OCI-LY3 (cell line): ENCODE measurements around the gene NUFIP1.

Experiments used
- H2AFZ ChIP-seq: fragments of 200-600, 300-600 bp; shearing (Covaris generic); 2 replicates; pipeline ENCODE4 v1.6.0; 2014; ENCODE audit warnings: antibody characterized with exemption, low read depth, low read length
- H3K27ac ChIP-seq: fragments of 200-600, 300-600 bp; sonication (generic); 2 replicates; pipeline ENCODE4 v1.5.1; 2014; ENCODE audit warnings: mild to moderate bottlenecking, low read length, moderate library complexity, mixed read lengths
- H3K27me3 ChIP-seq: fragments of 200-600, 300-600 bp; sonication (generic); 2 replicates; pipeline ENCODE4 v1.6.1; 2014; ENCODE audit warnings: low read depth, low read length, mixed read lengths
- H3K36me3 ChIP-seq: fragments of 200-600, 300-600 bp; sonication (generic); replicated peaks from 2 replicates; pipeline ENCODE3; 2014; ENCODE audit warnings: low read depth, low read length, mixed read lengths
- H3K4me1 ChIP-seq: fragments of 300-600, 200-600 bp; sonication (generic); 2 replicates; pipeline ENCODE4 v1.6.1; 2014; ENCODE audit warnings: low read length, mixed read lengths
- H3K4me2 ChIP-seq: fragments of 200-600, 300-600 bp; sonication (generic); 2 replicates; pipeline ENCODE4 v1.6.1; 2014; ENCODE audit warnings: low read length, mixed read lengths
- H3K4me3 ChIP-seq: fragments of 300-600, 200-600 bp; sonication (generic); 2 replicates; pipeline ENCODE4 v1.5.1; 2014; ENCODE audit warnings: antibody characterized with exemption, mild to moderate bottlenecking, low read length, moderate library complexity
- H3K79me2 ChIP-seq: fragments of 300-600, 200-600 bp; shearing (Covaris generic); 2 replicates; pipeline ENCODE4 v1.6.1; 2014; ENCODE audit warnings: mild to moderate bottlenecking, low read length, mixed read lengths
- H3K9ac ChIP-seq: fragments of 300-600, 200-600 bp; shearing (Covaris generic); 2 replicates; pipeline ENCODE4 v1.6.0; 2014; ENCODE audit warnings: mild to moderate bottlenecking, low read length, moderate library complexity
- H3K9me3 ChIP-seq: fragments of 200-600, 300-600 bp; shearing (Covaris generic); 2 replicates; pipeline ENCODE4 v1.6.1; 2014; ENCODE audit warnings: low read length, mixed read lengths; ENCODE audit not compliant: insufficient read depth
- H4K20me1 ChIP-seq: fragments of 200-600, 300-600 bp; sonication (generic); 2 replicates; pipeline ENCODE4 v1.6.1; 2016; ENCODE audit warnings: low read length, mixed read lengths; ENCODE audit not compliant: insufficient read depth
- CTCF ChIP-seq: fragments of 200-600, 300-600 bp; sonication (generic); IDR thresholded peaks from 2 replicates; pipeline ENCODE4 v1.5.1; 2014; ENCODE audit warnings: antibody characterized with exemption, low read length, low read depth
- EZH2phosphoT487 ChIP-seq: fragments of 200-600 bp; shearing (Covaris generic); IDR thresholded peaks from 2 replicates; pipeline ENCODE4 v1.6.1; 2018; ENCODE audit warnings: antibody characterized with exemption, mixed run types, low read depth

Gene NUFIP1

DNA sequence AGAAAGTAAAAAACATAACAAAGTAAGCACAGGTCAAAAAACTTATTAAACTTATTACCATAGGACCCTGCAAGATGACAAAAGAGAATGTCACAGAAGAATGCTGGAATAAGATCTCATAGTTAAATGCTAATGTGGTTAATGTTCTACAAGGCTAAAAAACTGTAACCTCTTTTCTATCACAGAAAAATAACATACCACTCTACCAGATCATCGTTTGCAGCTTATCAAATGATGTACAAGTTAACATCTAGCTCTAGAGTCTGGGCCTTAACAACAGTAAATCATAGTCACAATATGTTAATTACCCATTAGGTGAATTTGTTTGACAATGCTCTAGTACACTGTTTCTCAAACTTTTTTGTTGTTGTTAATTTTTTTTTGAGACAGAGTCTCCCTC lies 53.0 kb downstream of the NUFIP1 start:
- Histone ChIP-seq H4K20me1 (no peaks in the 10 kb centered on the region), H3K36me3 (no peaks in the 10 kb centered on the region), H3K4me1 (peaks cover 6% of the 10 kb centered on the region), H3K9ac (no peak overlapping the region), H3K4me3 (no peak overlapping the region), H3K79me2 (no peaks in the 10 kb centered on the region), H3K27ac (no peak overlapping the region), H3K27me3 (no peaks in the 10 kb centered on the region), H3K4me2 (no peak overlapping the region), H2AFZ (no peak overlapping the region), H3K9me3 (no peaks in the 10 kb centered on the region)
- TF ChIP-seq EZH2phosphoT487 (no peak), CTCF (no peak)

DNA sequence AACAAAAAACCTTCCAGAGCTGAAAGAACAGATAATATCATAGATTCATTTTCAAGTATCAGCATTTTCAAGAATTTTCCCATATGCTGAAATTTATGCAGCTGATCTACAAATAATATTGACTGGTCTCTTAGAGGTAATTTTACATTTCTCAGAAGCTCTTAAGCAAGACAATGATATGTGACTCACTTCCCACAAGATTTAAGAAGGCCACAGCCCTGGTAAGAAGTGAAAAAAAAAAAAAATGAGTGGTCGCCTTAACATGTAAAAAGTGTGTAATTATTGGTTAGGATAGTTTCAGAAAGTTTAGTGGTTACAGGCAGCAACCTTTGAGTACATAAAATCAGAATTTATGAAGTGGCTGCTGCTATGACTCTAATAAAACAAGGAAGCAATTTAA lies 54.5 kb downstream of the NUFIP1 start:
- Histone ChIP-seq H3K27me3 (no peaks in the 10 kb centered on the region), H2AFZ (no peak overlapping the region), H3K4me3 (no peak overlapping the region), H3K9me3 (no peaks in the 10 kb centered on the region), H3K4me1 (peaks cover 6% of the 10 kb centered on the region), H3K4me2 (no peak overlapping the region), H3K79me2 (no peaks in the 10 kb centered on the region), H3K27ac (no peak overlapping the region), H3K9ac (no peak overlapping the region), H3K36me3 (no peaks in the 10 kb centered on the region), H4K20me1 (no peaks in the 10 kb centered on the region)
- no peak for TF ChIP-seq CTCF
- no peak for TF ChIP-seq EZH2phosphoT487

DNA sequence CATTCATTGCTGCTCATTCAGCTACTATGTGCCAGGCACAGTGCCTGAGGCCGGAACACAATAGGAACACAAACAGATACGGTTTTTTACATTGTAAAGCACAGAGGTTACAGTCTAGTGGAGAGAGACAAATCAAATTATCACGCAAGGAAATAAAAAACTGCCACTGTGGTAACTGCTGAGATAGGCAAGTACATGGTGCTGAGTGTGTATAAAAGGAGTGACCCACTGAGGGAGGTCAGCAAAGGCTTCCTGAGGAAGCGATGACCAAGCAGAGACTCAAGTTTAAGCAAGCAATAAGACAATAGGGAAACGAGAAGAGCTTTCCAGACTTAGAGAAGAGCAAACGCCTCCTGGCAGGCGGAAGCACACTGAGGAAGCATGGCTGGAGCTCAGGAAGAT lies 56.4 kb downstream of the NUFIP1 start:
- Histone ChIP-seq H3K27ac (no peak overlapping the region), H3K9me3 (no peaks in the 10 kb centered on the region), H2AFZ (no peak overlapping the region), H4K20me1 (no peaks in the 10 kb centered on the region), H3K9ac (no peak overlapping the region), H3K4me1 (no peaks in the 10 kb centered on the region), H3K4me3 (no peak overlapping the region), H3K4me2 (no peak overlapping the region), H3K79me2 (no peaks in the 10 kb centered on the region), H3K36me3 (no peaks in the 10 kb centered on the region), H3K27me3 (no peaks in the 10 kb centered on the region)
- TF ChIP-seq EZH2phosphoT487 (no peak), CTCF (no peak)

DNA sequence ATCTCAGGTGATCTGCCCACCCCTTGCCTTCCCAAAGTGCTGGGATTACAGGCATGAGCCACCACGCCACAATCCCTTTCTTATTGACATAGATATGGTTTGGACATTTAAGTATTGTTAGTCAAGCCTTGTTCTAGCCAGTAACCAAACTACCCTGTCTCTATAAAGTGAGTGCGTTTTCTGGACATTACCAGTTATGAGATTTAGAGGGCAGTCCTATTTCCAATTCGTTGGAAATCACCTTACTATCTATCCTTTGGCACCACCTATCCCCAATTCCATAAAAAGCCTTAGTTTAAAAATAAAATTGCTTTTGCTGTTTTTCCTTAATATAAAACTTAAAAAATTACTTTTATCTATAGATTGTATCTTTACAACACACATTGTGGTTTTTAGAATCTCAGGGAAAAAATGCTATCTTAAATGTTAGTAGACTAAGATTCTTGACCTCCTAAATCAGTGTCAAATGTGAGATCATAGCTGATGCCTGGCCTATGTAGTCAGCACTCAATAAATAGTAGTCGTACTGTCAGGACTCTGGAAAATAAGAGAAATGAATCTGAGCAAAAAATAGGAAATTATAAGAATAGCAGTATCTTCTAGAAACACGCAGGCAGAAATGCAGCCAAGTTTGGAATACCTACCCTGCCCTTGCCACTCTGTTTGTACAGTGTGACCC lies 57.0 kb downstream of the NUFIP1 start:
- no peak overlapping the region for H3K4me3 ChIP-seq
- no peak for TF ChIP-seq CTCF
- TF ChIP-seq EZH2phosphoT487: no peak
- no peak overlapping the region for H3K9ac ChIP-seq
- no peak overlapping the region for H3K4me2 ChIP-seq
- no peaks in the 10 kb centered on the region for H3K36me3 ChIP-seq
- no peak overlapping the region for H3K27ac ChIP-seq
- H2AFZ ChIP-seq: no peak overlapping the region
- H3K4me1 ChIP-seq: no peaks in the 10 kb centered on the region
- H3K27me3 ChIP-seq: no peaks in the 10 kb centered on the region
- H4K20me1 ChIP-seq: no peaks in the 10 kb centered on the region
- H3K9me3 ChIP-seq: no peaks in the 10 kb centered on the region
- H3K79me2 ChIP-seq: no peaks in the 10 kb centered on the region
